Measurements from ENCODE around the gene ARHGAP23. TPM values are rescaled to one million over a fixed set of nuclear protein-coding genes. Genes with fewer than 3 reads are reported as not detected.

Gene ARHGAP23
- total and polyA plus RNA-seq, 10 of the 15 experiments (the other 5 are each of a cell fraction or from before 2014, with no cell fraction given) = 0.23 to 5.8 (median 2.1) TPM

DNA sequence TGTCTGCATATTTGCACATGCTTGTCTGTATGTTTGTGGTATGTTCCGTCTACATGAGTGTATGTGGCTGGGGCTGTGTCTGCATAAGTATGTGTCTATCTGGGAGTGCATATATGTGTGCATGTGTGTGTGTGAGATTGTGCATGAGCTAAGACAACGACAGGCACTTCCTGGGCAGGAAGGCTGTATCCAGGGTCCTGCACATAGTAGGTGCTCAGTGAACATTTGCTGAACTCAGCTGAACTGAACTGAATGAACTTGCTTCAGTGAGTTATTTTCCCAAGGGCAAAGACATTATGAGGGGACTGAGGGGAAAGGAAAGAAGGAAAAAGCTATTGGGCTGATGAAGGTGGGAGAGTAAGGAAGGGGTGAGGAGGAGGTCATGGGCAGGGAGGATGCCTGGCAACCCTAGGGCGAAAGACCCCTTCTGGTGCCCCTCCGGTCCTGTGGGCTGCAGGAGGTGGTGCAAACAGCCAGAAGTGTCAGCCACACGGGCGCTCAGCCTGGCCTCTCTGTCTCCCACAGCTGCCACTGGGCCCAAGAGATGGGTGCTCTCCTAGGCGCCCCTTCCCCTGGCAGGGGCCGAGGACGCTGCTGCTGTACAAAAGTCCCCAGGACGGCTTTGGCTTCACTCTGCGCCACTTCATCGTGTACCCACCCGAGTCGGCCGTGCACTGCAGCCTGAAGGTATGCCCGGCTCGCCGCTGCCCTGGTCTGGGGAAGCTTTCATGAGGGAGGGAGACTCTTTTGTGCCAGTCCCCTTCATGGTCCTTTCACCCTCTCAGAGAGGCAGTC, 29.5 kb downstream of the ARHGAP23 start:
- Histone ChIP-seq H3K4me2 (ENCODE audit: control insufficient read depth, insufficient read depth) (no peak overlapping the region), H3K36me3 (ENCODE audit: control insufficient read depth in 2 of 2, insufficient read depth in 2 of 2, low read length in 1 of 2) (no peaks in the 10 kb centered on the region), H3K79me2 (ENCODE audit: control insufficient read depth, insufficient read depth, low read length) (no peaks in the 10 kb centered on the region), H3K27me3 (replicated peaks in 1 of 2; ENCODE audit: control insufficient read depth in 2 of 2, insufficient read depth in 2 of 2, low read length in 1 of 2) (peaks cover 5 to 10% of the 10 kb centered on the region in 2 experiments; a peak in 3 of 4 replicates), H4K20me1 (ENCODE audit: control insufficient read depth, insufficient read depth) (no peaks in the 10 kb centered on the region), H3K9ac (ENCODE audit: control insufficient read depth, insufficient read depth, low read length) (no peak overlapping the region), H3K4me3 (no peak overlapping the region), H3K4me1 (ENCODE audit: control insufficient read depth, insufficient read depth, low read length) (no peaks in the 10 kb centered on the region; the same call in 1 of the 2 replicates), H3K9me3 (replicated peaks; ENCODE audit: control insufficient read depth, insufficient read depth, low read length) (no peaks in the 10 kb centered on the region), H2AFZ (ENCODE audit: control insufficient read depth, low read depth, low read length) (no peak overlapping the region), H3K27ac (ENCODE audit: control insufficient read depth, insufficient read depth) (no peak overlapping the region)
- DNase-seq (ENCODE audit: low read depth, low spot score) (no peak), ATAC-seq (no peak), FAIRE-seq (no peak)
- intact Hi-C loops (cut with micrococcal nuclease; ENCODE audit: unreplicated experiment) = no loop called here
- SMC1A ChIA-PET (ENCODE audit: uncharacterized antibody, unreplicated experiment) = no interaction called here
- in situ Hi-C loops (cut with MboI) = no loop called here
- TF ChIP-seq, protein P1, sequence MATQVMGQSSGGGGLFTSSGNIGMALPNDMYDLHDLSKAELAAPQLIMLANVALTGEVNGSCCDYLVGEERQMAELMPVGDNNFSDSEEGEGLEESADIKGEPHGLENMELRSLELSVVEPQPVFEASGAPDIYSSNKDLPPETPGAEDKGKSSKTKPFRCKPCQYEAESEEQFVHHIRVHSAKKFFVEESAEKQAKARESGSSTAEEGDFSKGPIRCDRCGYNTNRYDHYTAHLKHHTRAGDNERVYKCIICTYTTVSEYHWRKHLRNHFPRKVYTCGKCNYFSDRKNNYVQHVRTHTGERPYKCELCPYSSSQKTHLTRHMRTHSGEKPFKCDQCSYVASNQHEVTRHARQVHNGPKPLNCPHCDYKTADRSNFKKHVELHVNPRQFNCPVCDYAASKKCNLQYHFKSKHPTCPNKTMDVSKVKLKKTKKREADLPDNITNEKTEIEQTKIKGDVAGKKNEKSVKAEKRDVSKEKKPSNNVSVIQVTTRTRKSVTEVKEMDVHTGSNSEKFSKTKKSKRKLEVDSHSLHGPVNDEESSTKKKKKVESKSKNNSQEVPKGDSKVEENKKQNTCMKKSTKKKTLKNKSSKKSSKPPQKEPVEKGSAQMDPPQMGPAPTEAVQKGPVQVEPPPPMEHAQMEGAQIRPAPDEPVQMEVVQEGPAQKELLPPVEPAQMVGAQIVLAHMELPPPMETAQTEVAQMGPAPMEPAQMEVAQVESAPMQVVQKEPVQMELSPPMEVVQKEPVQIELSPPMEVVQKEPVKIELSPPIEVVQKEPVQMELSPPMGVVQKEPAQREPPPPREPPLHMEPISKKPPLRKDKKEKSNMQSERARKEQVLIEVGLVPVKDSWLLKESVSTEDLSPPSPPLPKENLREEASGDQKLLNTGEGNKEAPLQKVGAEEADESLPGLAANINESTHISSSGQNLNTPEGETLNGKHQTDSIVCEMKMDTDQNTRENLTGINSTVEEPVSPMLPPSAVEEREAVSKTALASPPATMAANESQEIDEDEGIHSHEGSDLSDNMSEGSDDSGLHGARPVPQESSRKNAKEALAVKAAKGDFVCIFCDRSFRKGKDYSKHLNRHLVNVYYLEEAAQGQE (IDR thresholded peaks at IDR 0.05; ENCODE audit: low read depth, low read length) = no peak
- TF ChIP-seq EP300 (IDR thresholded peaks at IDR 0.05; ENCODE audit: borderline replicate concordance in 1 of 2, control insufficient read depth in 1 of 2, low read depth in 2 of 2, low read length in 2 of 2) = no peak
- TF ChIP-seq, protein P2, sequence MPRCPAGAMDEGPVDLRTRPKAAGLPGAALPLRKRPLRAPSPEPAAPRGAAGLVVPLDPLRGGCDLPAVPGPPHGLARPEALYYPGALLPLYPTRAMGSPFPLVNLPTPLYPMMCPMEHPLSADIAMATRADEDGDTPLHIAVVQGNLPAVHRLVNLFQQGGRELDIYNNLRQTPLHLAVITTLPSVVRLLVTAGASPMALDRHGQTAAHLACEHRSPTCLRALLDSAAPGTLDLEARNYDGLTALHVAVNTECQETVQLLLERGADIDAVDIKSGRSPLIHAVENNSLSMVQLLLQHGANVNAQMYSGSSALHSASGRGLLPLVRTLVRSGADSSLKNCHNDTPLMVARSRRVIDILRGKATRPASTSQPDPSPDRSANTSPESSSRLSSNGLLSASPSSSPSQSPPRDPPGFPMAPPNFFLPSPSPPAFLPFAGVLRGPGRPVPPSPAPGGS (IDR thresholded peaks at IDR 0.05; ENCODE audit: borderline replicate concordance, insufficient read depth, low read depth, low read length, poor library complexity, severe bottlenecking) = peak; percentile 60
- no TSS peak for BruUV-seq (replicated peaks)
- CTCF ChIA-PET = interaction anchor here (0.7 to 1.0 kb wide), 2 partner anchors 34 to 978 kb away, joined by 3 read pairs; no protein-coding TSS in a partner anchor
- RAD21 ChIA-PET (ENCODE audit: unreplicated experiment) = no interaction called here
- 55% methylated on average over 18 of the region's 18 CpGs for WGBS (ENCODE audit: insufficient coverage, insufficient replicate concordance, low lambda C conversion rate, missing lambda C conversion rate)
- POLR2A ChIA-PET = no interaction called here
